Spleen (tissue), 7 donors: ENCODE data around the gene SLC26A3.

ENCODE experiments used
- CTCF ChIP-seq, 11 experiments: fragments of 200-600 bp in 7 of 11; fragments of 450-650 bp in 4 of 11; sonication (generic) in 4 of 11; IDR thresholded peaks in 8 of 11; conservative IDR thresholded peaks in 3 of 11; 1 replicate in 7 of 11; 2 replicates in 4 of 11; pipeline versions ENCODE4 v1.4.0 to v1.8.0; 2016 to 2021; ENCODE audit warnings: antibody characterized with exemption in 11 of 11, inconsistent platforms in 4 of 11, mild to moderate bottlenecking in 1 of 11
- POLR2AphosphoS5 ChIP-seq, 3 donors: sonication (generic); formaldehyde crosslinking; IDR thresholded peaks; one replicate each; pipeline ENCODE4 v1.5.1; 2017; ENCODE audit warnings: antibody characterized with exemption in 3 of 3
- donor health status: DM: no; HTN: no; CAD: no; lungs with moderate emphysema.
- donor health status: DM: no; HTN: no; CAD: no.
- donor health status: DM: no; HTN: no; CAD: no.

- TF ChIP-seq CTCF (IDR thresholded peaks at IDR 0.05 in 8 of 11, conservative IDR thresholded peaks at IDR 0.05 in 3 of 11) (no peak), POLR2AphosphoS5 (IDR thresholded peaks at IDR 0.05) (no peak)
Observed at GRCh38 chr7:107788216-107788615, 14.8 kb downstream of the SLC26A3 start.
